CD4-positive, alpha-beta T cell treated with Interleukin-6 at 100 ng/mL for 8 hours (primary cell): ENCODE measurements around the gene SFTPD.
"Not testable (repeated sequence)": the region's sequence is repeated elsewhere in the genome, so short reads cannot be mapped to it uniquely, and the experiment has no call there.

Experiments used
- DNase-seq: peaks from one replicate; pipeline ENCODE4 v3.0.0-alpha.2; 2020; ENCODE audit warnings: mixed read lengths, low spot score

SFTPD gene

DNA sequence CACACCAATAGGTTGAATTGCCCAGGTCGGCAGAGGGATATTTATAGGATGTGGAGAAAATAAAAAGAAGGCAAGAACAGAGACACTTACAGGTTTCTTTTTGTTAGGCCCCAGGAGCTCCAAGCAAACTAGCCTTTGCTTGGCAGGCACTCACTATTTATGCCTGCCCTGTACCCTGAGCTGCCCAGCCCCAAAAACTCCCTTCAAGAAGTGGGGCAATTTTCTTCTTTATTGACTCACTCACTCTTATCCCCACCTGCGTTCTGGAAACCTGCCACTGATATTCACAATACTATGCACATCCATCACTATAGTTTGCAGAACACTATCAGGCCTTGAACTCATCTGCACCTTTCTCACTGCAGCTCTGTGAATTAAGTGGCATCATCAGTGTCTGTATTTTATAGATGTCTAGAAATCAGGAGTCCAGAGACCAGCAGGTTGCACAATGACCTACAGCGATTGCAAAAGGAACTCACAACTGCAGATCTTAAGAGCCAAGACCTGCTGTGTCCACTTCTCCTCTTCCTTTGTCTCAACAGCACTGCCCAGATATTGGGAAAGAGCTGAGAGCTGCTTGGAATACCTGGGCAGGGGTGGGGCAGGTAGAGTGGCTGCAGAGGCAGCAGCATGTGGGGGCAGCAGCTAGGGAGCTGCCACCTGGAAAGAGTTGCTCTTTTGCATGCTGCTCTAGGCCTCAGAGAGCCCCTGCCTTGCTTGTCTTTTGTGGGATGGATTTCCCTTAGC lies at the start of gene SFTPD:
Gene SFTPD, minus strand, starts transcription at position 130 of the 747 bp plus-strand sequence. CDS start 2,446 bp downstream, outside the sequence.
- DNase-seq: no peak

DNA sequence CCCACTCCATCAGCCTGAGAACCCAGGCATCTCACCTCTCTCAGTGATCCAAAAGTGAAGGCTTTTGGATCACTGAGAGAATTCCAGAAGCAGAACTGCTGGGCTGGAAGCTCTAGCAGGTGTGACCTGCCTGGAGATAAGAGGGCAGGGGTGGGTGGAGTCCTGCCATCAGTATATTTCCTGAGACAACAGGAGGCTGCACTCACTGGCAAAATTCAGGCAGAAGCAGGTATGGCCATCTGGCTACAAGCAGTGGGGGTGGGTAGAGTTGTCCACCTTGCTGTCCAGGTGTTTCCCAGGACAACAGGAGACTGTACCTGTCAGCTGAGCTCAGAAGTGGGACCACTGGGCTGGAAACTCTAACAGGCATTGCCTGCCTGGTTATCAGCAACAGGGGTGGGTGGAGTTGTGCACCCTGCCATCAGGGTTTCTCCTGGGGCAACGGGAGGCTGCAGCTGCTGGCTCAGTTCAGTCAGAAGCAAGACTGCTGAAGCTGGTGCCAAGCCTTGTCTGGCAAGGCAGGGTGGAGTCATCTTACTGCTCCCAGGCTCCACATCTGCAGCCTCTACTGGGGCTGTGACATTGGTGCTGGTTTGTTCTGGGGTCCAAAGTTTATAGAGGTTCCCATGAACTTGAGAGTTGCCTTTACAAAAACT lies 47.2 kb upstream of the SFTPD start:
- no peak for DNase-seq

DNA sequence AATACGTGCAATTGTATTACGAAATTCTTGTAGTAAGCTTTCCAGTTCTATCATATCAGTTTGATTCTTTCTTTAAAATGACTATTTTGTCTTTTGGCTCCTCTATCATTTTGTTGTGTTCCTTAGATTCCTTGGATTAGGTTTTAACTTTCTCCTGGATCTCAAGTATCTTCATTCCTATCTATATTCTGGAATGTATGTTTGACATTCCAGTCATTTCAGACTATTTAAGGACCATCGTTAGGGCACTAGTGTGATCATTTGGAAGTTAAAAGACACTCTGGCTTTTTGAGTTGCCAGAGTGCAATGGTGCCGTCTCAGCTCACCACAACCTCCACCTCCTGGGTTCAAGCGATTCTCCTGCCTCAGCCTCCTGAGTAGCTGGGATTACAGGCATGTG lies 45.7 kb upstream of the SFTPD start:
- DNase-seq: no peak

DNA sequence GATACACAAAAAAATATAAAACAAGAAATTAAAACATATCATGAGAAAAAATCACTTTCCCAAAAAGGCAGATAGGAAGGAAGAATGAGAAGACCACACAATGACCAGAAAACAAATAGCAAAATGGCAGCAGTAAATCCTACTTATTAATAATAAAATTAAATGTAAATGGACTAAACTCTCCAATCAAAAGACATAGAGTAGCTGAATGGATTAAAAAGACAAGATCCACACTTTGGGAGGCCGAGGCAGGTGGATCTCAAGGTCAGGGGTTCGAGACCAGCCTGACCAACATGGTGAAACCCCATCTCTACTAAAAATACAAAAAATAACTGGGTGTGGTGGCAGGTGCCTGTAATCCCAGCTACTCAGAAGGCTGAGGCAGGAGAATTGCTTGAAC lies 39.3 kb upstream of the SFTPD start:
- DNase-seq: not testable (repeated sequence)

DNA sequence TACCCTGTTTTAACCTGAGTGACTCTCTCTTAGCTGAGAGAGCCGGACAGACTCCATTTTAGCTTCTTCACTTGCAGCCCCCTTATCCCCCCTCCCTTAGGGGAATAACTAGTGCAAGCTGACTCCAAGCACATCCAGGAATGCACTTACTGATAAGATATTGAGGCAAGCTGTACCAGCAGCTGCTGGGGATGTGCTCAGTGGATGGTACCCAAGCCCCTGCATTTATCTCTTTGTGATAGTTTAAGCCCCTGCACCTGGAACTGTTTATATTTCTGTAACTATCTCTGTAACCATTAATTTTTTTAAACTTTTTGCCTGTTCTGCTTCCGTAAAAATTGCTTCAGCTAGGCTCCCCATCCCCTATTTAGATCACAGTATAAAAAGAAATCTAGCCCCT lies 37.8 kb upstream of the SFTPD start:
- DNase-seq: not testable (repeated sequence)

DNA sequence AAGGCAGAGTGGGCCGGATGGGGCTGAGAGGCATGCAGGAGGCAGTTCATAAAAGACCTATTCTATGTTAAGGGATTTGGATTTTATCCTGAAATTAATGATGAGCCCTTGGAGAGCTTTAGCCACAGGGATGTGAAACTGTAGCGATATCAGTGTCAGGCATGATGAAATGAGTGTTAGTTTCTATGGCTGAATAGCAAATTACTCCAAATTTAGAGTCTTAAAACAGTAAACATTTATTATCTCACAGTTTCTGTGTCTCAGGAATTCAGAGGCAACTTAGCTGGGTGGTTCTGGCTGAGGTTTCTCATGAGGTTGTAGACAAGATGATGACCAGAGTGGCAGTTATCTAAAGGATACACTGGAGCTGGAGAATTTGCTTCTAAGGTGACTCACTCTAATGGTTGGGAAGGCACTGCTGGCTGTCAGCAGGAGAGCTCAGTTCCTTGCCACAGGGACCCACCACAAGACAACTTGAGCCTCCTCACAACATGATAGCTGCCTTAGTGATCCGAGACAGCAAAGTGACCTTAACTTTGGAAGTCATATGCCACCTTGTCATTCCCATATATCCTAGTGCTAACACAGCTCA lies 36.7 kb upstream of the SFTPD start:
- DNase-seq: no peak

DNA sequence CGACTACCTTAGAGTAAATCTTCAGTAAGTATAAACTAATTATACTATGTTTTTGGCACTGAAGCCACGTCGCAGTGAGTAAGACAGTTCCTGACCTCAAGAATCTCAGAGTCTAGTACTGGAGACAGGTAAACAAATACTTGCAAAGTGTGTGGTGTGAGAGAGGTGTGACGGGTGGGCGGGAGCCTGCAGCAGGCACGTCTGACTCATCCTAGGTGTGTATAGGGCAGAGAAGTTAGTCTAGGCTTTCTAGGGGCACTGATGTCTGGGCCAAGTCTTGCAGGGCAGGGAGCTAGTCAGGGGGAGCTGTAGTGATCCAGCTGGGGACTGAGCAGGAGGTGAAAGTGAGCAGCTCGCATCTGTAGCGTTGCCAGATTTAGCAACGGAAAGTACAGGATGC lies 35.9 kb upstream of the SFTPD start:
- DNase-seq: no peak

DNA sequence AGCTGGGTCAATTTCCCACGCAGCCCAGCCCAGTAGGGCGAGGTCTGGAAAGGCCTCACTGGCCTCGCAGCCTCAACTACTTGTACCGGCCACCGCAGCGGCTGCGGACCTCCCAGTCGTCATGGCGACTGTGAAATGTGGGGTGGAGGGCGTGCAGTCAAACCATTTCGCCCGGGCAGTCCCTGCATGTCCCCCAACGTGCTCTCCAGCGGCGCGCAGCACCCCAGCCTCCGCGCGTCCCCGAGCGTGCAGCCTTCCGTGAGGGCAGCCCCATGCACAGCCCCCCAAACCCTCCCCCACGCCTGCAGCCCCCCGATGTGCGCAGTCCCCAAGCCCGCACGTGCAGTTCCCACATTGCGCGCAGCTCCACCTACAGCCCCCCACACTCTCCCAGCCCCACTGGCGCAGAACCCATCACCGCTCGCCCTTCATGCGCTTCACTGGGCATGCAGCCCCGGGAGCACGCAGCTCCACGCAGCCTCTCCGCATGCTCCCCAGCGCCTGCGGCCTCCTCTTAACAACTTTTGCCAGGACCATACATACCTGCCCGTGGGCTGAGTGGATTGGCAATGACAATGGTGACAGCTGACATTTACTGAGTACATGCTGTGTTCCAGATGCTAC lies 34.5 kb upstream of the SFTPD start:
- no peak for DNase-seq

DNA sequence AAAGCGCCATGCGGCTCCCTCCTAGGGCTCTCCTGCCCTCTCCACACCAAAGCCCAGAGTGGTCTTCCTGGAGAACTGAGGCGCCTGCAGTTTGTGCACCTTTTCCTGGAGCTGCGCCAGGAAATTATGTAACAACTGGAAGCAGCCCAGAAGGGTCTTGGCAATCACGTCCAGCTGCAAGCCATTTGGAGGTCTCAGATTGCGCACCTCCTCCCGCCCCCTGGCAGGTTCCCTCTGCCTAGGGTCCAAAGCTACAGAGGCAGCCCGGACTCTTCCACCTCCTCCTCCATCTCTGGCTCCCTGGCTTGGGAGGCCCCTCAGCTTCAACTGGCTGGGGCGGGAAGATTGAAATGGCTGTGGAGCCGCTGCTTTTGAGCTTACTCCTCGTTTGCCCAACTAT lies 34.0 kb upstream of the SFTPD start:
- no peak for DNase-seq

DNA sequence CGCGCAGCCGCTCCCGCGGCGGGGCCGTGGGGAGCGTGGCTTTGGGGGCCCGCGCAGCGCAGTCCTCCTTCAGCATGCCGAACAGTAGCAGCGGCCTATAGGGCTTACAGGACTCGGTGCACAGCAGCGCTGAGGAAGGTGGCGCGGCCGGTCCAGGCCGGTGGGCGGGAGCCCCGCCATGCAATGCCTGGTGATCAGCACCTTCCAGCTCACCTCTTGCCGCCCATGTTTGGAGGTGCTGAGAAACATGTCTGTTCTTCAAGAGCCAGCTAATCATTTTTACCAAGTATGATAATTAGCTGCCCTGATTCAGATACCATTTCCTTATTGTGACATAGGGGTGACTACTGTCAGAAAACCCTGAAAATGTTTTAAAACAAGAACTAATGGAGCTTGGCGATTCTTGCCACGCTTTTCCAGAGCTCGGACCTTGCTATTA lies 33.5 kb upstream of the SFTPD start:
- DNase-seq: no peak

DNA sequence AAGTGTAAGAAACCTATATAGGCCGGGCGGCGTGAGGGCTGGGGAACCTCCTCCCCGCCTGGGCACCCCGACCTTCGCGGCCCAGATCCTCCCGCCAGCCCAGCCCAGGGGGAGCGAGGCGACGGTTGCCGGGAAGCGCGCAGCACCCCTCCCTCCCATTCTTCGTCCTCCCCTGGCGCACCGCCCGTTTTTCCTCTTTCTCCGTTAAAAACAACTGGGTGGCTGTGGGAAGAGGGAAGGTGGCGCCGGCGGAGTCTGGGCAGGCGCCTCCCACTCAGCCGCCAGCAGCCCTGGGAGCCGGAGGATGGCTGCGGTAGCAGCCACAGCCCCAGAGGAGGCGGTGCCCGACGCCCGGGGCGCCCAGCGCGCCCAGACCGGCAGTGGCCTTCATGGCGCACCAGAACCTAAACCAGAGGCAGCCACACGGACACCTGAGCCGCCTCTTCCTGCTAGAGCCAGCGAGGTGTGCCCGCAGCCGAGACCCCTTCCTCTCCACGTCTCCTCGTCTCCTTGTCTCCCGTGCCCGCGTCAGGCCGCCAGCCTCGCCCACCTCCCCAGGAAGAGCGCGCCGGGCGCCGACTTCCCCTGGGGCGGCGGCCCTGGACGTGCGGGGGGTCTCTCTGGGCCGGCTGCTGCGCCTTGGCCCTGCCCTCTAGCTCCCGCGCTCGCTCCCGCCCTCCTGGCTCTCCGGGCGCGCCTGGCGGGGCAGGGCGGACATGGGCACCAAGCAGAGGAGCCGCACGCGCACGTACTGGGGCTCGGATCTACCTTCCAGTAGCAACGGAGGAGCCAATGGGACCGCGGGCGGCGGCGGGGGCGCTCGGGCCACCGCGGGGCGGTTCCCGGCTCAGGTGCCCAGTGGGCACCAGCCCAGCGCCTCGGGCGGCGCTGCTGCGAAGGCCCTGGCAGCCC lies 32.8 kb upstream of the SFTPD start:
- DNase-seq: no peak

DNA sequence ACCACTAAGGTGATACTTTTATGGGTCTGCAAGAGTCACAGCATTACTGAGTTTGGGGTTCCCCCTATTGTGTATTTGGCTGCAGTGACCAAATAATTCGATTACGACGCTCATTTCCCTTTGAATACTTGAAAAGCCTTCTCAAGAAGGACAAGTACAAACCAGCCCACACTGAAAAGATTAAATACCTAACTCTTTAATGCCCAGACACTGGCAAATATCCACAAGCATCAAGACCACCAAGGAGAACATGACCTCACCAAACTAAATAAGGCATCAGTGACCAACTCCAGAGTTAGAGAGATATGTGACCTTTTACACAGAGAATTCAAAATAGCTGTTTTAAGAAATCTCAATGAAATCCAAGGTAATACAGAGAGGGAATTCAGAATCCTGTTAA lies 31.8 kb upstream of the SFTPD start:
- no peak for DNase-seq

DNA sequence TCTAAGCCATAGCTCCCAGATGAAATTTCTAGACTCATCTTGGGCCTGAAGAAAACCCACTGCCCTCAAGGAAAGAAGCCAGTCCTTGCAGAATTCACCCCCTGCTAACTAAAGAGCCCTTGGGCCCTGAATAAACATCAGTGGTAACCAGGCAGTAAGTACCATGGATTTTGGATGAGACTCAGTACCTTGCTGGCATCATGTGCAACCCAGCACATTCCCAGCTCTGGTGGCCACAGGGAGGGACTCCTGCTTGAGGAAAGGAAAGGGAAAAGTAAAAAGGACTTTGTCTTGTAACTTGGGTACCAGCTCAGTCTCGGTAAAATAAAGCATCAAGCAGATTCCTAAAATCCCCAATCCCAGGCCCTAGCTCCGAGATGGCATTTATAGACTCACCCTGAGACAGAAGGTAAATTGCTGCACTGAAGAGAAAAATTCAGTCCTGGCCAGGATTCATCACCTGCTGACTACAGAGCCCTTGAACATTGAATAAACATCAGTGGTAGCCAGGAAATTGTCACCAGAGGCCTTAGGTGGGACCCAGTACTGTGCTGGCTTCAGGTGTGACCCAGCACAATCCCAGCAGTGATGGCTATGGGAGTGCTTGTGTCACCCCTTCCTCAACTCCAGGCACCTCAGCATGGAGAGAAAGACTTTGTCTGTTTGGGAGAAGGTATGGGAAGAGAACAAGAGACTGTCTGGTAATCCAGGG lies 31.2 kb upstream of the SFTPD start:
- no peak for DNase-seq

DNA sequence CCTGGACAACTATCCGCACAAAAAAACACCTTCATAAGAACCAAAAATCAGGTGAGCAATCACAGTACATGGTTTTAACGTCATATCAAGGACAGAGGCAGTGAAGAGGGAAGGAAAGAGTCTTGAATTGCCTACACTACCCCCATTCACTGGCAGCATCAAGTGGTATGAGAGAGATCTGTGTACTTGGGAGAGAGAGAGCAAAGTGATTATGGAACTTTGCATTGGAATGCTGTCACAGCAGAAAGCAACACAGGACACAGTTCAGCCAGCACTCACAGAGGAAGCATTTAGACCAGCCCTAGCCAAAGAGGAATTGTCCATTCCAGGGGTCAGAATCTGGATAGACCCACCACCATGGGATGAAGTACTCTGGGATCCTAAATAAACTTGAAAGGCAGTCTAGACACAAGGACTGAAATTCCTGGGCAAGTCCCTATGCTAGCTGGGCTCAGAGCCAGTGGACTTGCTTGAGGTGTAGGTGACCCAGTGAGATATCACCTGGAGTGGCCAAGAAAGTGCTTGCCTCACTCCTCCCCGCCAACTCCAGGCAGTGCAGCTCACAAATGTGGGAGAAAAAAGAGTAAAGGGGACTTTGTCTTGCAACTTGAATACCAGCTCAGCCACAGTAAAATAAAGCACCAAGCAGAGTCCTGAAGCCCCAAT lies 30.5 kb upstream of the SFTPD start:
- no peak for DNase-seq

DNA sequence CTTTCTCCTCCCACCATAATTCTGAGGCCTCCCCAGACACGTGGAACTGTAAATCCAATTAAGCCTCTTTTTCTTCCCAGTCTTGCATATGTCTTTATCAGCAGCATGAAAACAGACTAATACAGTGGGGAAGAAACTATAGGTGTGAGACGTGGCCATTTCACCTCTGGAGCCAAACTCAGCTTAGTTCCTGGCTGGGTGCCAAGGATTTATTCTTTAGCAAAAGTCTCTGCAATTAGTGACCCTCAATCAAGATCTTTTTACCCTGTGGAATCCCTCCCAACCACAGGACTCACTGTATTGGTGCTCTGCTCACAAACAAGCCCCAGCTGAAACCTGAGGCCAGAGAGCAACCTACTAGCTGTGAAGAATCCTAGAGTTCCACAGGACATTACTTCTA lies 28.1 kb upstream of the SFTPD start:
- no peak for DNase-seq

DNA sequence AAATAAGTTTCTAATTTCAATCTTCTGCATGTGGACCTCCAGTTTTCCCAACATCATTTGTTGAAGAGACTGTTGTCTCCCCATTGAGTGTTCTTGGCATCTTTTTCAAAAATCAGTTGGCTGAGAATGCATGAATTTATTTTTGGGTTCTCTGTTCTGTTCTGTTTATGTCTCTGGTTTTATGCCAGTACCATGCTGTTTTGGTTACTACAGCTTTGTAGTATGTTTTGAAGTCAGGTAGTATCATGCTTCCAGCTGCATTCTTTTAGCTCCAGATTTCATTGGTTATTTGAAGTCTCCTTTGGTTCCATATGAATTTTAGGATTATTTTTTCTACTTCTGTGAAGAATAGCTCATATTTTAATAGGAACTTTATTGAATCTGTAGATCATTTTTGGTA lies 21.2 kb upstream of the SFTPD start:
- DNase-seq: no peak

DNA sequence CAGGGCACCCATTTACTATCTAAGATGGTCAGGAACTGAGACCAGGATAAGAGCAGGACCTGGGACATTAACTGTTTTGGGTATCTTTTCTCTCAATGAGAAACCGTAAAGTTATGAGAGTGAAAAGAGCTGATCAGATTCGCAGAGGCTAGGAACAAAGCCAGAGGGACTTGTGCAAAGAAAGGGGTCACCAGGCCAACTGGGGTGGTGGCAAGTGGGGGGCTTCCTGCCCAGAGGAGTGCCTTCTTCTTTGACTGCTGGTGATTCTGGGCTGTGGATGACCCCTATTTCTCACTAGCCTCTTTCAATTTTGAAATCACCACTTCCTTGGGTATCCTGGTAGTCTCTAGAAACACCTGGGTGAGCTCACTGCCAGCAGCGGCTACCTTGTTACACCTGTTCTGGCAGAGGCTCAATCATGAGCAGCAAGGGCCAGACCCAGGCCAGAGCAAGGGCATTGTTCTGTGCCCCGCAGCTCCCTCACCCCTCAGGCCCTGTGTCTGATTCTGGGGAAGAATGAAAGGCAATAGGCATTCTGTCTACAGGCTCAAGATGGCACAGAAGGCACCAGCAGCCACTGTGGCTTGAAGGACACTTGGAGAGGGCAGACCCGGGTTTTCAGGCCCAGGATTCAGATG lies 999 bp downstream of the SFTPD start:
- DNase-seq: no peak

DNA sequence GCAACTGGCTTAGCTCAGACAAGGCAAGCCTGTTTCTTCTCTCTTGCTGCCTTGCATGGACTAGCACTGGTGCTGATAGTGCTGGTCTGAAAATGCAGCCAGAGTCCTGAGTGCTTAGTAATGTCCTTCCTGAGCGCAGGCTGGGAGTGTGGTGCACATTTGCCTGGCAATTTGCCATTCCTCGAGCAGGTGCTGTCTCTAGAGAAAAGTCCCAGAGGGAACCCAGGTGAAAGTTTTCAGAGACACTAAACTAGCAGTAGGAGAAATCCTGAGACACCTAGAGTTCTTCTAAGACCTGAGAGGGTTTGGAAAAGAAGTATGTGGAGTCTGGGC lies 1.9 kb downstream of the SFTPD start:
- no peak for DNase-seq

DNA sequence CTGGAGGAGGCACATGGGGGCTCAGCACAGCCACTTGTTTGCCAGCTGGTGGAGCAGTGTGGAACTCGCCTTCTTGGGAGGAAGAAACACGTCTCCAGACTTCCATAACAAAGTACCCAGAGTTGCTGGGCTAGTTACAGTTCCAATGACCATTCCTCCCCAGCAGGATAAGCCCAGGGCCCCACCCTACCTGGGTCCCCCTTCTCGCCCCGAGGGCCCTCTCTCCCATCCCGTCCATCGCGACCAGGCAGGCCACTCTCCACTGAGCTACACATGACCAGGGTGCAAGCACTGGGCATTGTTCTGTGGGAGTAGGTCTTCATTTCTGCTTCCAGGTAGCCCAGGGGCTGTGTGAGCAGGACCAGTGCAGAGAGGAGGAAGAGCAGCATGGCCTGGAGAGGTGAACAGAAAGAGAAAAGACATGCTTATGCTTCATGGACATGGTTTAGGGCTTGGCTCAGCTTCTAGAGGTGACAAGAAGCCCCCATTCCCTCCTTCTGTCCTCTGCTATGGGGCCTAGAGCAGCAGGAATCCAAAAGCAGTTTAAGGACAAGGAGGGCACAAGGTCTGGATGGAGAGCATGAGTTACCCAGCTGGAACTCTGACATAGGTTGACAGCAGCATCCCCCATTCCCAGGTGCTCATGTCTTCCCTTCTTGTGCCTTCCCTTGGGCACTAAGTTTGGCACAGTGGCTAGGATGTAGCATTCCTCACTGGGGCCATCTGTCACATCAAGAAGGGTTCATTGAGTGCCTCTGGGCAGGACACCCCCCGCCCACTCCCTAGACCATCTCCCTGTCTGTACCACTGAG lies 2.4 kb downstream of the SFTPD start:
- no peak for DNase-seq
